Heart right ventricle (tissue), 16 donors: ENCODE results near the gene SCO1. TPM values are rescaled to one million over a fixed set of nuclear protein-coding genes. Genes with fewer than 3 reads are reported as not detected.

Experiments used
- ATAC-seq, 8 donors: fragments of 200-7000 bp; cut with Tn5 transposase; one replicate each; pipeline ENCODE4 v1.9.1; 2020; ENCODE audit warnings: mild to moderate bottlenecking in 8 of 8, moderate library complexity in 8 of 8, moderate number of reproducible peaks in 1 of 8
- DNase-seq, 2 donors: peaks; one replicate each; pipeline ENCODE4 v3.0.0-alpha.2; 2020
- H3K27ac ChIP-seq, 10 donors: fragments of 200-600 bp; sonication (generic) in 2 of 10; one replicate each; pipeline versions ENCODE4 v1.5.0 to v1.8.0; 2020 to 2022; ENCODE audit warnings: mild to moderate bottlenecking in 3 of 10
- H3K27me3 ChIP-seq, 7 donors: fragments of 200-600 bp; one replicate each; pipeline ENCODE4 v1.8.0; 2021 to 2022; ENCODE audit warnings: mild to moderate bottlenecking in 2 of 7
- H3K36me3 ChIP-seq, 9 donors: fragments of 200-600 bp; sonication (generic) in 1 of 9; one replicate each; pipeline versions ENCODE4 v1.5.0 to v1.8.0; 2020 to 2022; ENCODE audit warnings: mild to moderate bottlenecking in 2 of 9
- H3K4me1 ChIP-seq, 9 donors: fragments of 200-600 bp; sonication (generic) in 1 of 9; one replicate each; pipeline versions ENCODE4 v1.5.0 to v1.8.0; 2020 to 2022; ENCODE audit warnings: mild to moderate bottlenecking in 4 of 9
- H3K4me3 ChIP-seq, 10 donors: fragments of 200-600 bp; sonication (generic) in 2 of 10; one replicate each; pipeline versions ENCODE4 v1.5.0 to v1.8.0; 2020 to 2022; ENCODE audit warnings: mild to moderate bottlenecking in 7 of 10, moderate library complexity in 2 of 10
- H3K9me3 ChIP-seq, 11 donors: fragments of 200-600 bp in 10 of 11; sonication (generic) in 2 of 11; one replicate each; pipeline versions ENCODE4 v1.5.0 to v1.8.0; 2013 to 2022; ENCODE audit warnings: mild to moderate bottlenecking in 2 of 11, control low read depth in 1 of 11, moderate library complexity in 1 of 11
- whole genome bisulfite sequencing, 2 donors: extraction: QIAGEN DNeasy Blood & Tissue Kit; methylation state at CpG; one replicate each; pipeline ENCODE4 v1.1.7; 2013; ENCODE audit warnings: inconsistent platforms in 1 of 2; 5-methylcytosine and 5-hydroxymethylcytosine counted together
- intact Hi-C, 10 donors: fragments of 100-400 bp; cut with DNase I; formaldehyde crosslinking; loops; one replicate each; pipeline versions ENCODE4 v1.11.1 to v1.14.2; 2022
- polyA plus RNA-seq, 2 donors: library from polyadenylated mRNA; stranded (reverse); fragments of 200-250 nt; gene quantifications; one replicate each; pipeline ENCODE4 v1.2.3, GENCODE V29; 2013
- total RNA-seq, 10 donors: library from RNA; stranded (reverse); fragmentation: NEBNext Ultra II Directional in 3 of 10; extraction: Animal tissue kit (Norgen Biotek cat#: 25700) in 3 of 10; gene quantifications; one replicate each; pipeline versions ENCODE4 v1.2.1 to v1.2.4, GENCODE V29; 2021 to 2023
- TF ChIP-seq, protein P1 (sequence below), 9 donors: fragments of 200-600 bp; sonication (generic) in 2 of 9; IDR thresholded peaks; one replicate each; pipeline versions ENCODE4 v1.5.0 to v1.8.0; 2021 to 2022; ENCODE audit warnings: antibody characterized with exemption in 9 of 9, mild to moderate bottlenecking in 5 of 9, moderate library complexity in 1 of 9
- donor health status: Arrhythmogenic right ventricular cardiomyopathy.
- donor health status: ischemic (EF 13 %, LVEDD 7.1; RV severe dilation, severe dysfunction).
- donor health status: healthy with polysubstance abuse.
- donor health status: DM: no; HTN: yes; CAD: no.
- donor health status: DM: no; HTN: no; CAD: no.
- donor health status: ischemic (EF 25% LVEDD 6.9; RV normal size, moderate dysfunction).
- donor health status: ischemic (EF 25% LVEDD 5.7; RV mildly dilated, moderate dysfunction).
- donor health status: healthy.
- donor health status: DM: yes; HTN: yes; CAD: no.
- donor health status: Ischemic cardiomyopathy.
- donor health status: ischemic (EF 35%, LVEDD 5.7; RV mildly dilated, moderate dysfunction).
- donor health status: nonischemic (EF 11% LVEDD 7.7; RV severe dilation, severe dysfunction).
- donor health status: DM: yes; HTN: yes; CAD: no.
- donor health status: PGD.
- donor health status: ischemic (EF 29% LVEDD 5.4; RV normal size, mild dysfunction).
- donor health status: nonischemic (EF 23%, LVEDD 6.1; RV moderate dilation, normal function).

Gene SCO1
- total and polyA plus RNA-seq, 12 donors, result 4.5 to 43.4 (median 35.7) TPM

DNA sequence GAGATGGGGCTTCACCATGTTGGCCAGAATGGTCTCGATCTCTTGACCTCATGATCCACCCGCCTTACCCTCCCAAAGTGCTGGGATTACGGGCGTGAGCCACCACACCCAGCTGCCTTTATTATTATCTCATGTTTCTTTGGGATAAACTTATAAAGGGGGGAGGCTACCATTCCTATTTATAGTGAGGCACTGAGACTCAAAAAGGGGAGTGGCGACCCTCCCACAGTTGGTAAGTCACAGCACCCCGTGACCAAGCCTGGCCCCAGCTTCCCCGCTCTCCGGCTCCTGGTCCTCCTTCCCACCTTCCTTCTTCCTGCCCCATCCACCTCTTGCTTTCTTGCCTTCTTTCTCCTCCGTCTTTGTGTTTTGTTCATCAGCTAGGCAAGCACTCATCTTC, 45.4 kb downstream of the SCO1 start:
- DNase-seq (no peak), ATAC-seq (no peak)
- H3K27me3 ChIP-seq, result no peaks in the 10 kb centered on the region
- intact Hi-C loops, result no loop called here
- no peak overlapping the region for H3K4me3 ChIP-seq
- H3K4me1 ChIP-seq, result peaks cover 0 to 6% (median 0%) of the 10 kb centered on the region in 9 donors
- TF ChIP-seq, protein P1, sequence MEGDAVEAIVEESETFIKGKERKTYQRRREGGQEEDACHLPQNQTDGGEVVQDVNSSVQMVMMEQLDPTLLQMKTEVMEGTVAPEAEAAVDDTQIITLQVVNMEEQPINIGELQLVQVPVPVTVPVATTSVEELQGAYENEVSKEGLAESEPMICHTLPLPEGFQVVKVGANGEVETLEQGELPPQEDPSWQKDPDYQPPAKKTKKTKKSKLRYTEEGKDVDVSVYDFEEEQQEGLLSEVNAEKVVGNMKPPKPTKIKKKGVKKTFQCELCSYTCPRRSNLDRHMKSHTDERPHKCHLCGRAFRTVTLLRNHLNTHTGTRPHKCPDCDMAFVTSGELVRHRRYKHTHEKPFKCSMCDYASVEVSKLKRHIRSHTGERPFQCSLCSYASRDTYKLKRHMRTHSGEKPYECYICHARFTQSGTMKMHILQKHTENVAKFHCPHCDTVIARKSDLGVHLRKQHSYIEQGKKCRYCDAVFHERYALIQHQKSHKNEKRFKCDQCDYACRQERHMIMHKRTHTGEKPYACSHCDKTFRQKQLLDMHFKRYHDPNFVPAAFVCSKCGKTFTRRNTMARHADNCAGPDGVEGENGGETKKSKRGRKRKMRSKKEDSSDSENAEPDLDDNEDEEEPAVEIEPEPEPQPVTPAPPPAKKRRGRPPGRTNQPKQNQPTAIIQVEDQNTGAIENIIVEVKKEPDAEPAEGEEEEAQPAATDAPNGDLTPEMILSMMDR (IDR thresholded peaks at IDR 0.05), result no peak
- peaks cover 0 to 2% (median 0%) of the 10 kb centered on the region in 9 donors for H3K36me3 ChIP-seq
- H3K9me3 ChIP-seq, result no peaks in the 10 kb centered on the region
- 75 to 86% methylated on average over 9 of the region's 9 CpGs for WGBS, 2 donors
- no peak overlapping the region for H3K27ac ChIP-seq

DNA sequence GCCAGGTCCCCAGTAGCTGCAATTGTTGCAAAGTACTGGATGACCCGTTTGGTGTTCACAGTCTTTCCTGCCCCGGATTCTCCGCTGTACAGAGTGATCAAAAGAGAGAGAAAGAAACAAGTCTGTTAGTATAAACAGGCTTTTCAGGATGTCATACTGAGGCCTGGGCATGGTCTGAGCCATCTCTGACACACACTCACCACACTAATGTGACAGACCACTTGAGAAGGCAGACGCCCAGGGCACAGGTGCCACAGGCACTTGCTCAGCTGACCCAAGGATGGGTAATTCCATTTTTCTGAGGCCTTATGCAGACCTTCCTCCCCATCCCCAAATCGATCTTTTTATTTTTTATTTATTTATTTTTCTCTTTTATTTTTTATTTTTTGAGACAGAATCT, 47.7 kb downstream of the SCO1 start:
- Histone ChIP-seq H3K4me3 (no peak overlapping the region), H3K9me3 (no peaks in the 10 kb centered on the region), H3K27ac (no peak overlapping the region), H3K27me3 (no peaks in the 10 kb centered on the region), H3K4me1 (peaks cover 0 to 6% (median 0%) of the 10 kb centered on the region in 9 donors), H3K36me3 (peaks cover 0 to 10% (median 0%) of the 10 kb centered on the region in 9 donors)
- 91 to 93% methylated on average over 5 of the region's 5 CpGs for WGBS, 2 donors
- intact Hi-C loops, result loop anchor here in 6 of 10 donors (5.0 kb wide), 2 partner anchors 193 to 198 kb away; no protein-coding TSS in a partner anchor
- TF ChIP-seq, protein P1 (IDR thresholded peaks at IDR 0.05), result no peak
- ATAC-seq (no peak), DNase-seq (no peak)

DNA sequence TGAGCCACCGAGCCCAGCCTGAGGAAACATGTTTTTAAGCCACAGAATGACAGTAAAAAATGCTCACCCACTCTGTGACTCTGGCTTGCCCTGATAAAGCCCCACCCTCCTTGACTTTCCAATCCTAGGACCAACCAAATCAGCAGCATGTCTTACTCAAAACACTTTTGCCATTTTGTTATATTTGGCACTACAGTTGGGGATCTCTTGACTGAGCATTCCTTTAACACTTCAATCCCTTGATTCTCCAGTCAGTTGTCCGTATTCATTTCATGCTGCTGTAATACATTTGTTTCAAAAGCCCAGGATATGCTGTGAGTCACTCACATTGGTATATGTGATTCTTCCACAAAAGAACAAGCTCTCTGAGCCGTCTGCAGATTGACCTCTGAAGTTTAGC, 48.4 kb downstream of the SCO1 start:
- intact Hi-C loops, result loop anchor here in 7 of 10 donors (1.0 to 5.0 kb wide), 3 partner anchors 193 to 198 kb away; no protein-coding TSS in a partner anchor
- Histone ChIP-seq H3K27ac (no peak overlapping the region), H3K27me3 (no peaks in the 10 kb centered on the region), H3K4me3 (no peak overlapping the region), H3K9me3 (no peaks in the 10 kb centered on the region), H3K4me1 (peaks cover 0 to 6% (median 0%) of the 10 kb centered on the region in 9 donors), H3K36me3 (peaks cover 0 to 14% (median 0%) of the 10 kb centered on the region in 9 donors)
- no peak for DNase-seq
- TF ChIP-seq, protein P1 (IDR thresholded peaks at IDR 0.05), result no peak
- no peak for ATAC-seq
- WGBS, 2 donors, result 86 to 87% methylated on average over 3 of the region's 3 CpGs

DNA sequence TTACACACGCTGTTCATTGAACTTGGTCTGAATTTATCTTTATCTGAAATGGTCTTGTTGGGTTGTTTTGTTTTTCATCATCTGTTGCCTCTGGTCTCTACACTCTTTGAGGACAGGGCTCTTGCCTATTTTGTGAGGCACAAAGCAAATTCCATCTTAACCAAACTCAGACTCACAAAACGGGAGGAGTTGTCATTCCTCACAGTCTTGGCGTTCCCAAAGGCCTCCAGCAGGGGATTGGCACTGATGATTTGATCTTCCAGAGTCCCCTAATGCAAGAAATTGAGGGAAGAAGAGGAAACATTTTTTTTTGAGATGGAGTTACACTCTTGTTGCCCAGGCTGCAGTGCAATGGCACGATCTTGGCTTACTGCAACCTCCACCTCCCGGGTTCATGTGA, 49.0 kb downstream of the SCO1 start:
- no peak for DNase-seq
- TF ChIP-seq, protein P1 (IDR thresholded peaks at IDR 0.05), result no peak
- H3K36me3 ChIP-seq, result peaks cover 0 to 14% (median 0%) of the 10 kb centered on the region in 9 donors
- no peak overlapping the region for H3K4me3 ChIP-seq
- WGBS, 2 donors, result 88 to 91% methylated on average over 5 of the region's 5 CpGs
- intact Hi-C loops, result loop anchor here in 7 of 10 donors (1.0 to 5.0 kb wide), 3 partner anchors 194 to 199 kb away; no protein-coding TSS in a partner anchor
- no peaks in the 10 kb centered on the region for H3K27me3 ChIP-seq
- no peak overlapping the region for H3K27ac ChIP-seq
- H3K9me3 ChIP-seq, result no peaks in the 10 kb centered on the region
- ATAC-seq, result no peak
- peaks cover 0 to 5% (median 0%) of the 10 kb centered on the region in 9 donors for H3K4me1 ChIP-seq
